GM19035 (cell line): ENCODE data around the gene CCDC38.

ENCODE experiments used
- ATAC-seq: cut with Tn5 transposase; IDR thresholded peaks from one replicate; pipeline ENCODE4 v1.9.1; 2021; ENCODE audit not compliant: unreplicated experiment

The CCDC38 gene

GRCh38 chr12:95838125-95838524, 104.3 kb downstream of the CCDC38 start:
- ATAC-seq, result no peak

- ATAC-seq, result no peak
These were observed 105.0 kb downstream of the CCDC38 start for GRCh38 chr12:95837240-95838038.

- ATAC-seq, result no peak
These were observed 105.7 kb downstream of the CCDC38 start for GRCh38 chr12:95836630-95837239.

- no peak for ATAC-seq
These were observed 106.2 kb downstream of the CCDC38 start for GRCh38 chr12:95836185-95836609.

- ATAC-seq, result no peak
These were observed 107.8 kb downstream of the CCDC38 start for GRCh38 chr12:95834572-95834971.

GRCh38 chr12:95830335-95831089, 111.9 kb downstream of the CCDC38 start:
- ATAC-seq, result no peak

GRCh38 chr12:95829395-95829794, 113.0 kb downstream of the CCDC38 start:
- ATAC-seq, result no peak

- no peak for ATAC-seq
These were observed 122.2 kb downstream of the CCDC38 start for GRCh38 chr12:95820096-95820703.
